Measurements from ENCODE around the gene PRSS22.
"Not testable (repeated sequence)": the region's sequence is repeated elsewhere in the genome, so short reads cannot be mapped to it uniquely, and the experiment has no call there.

The PRSS22 gene, protein sequence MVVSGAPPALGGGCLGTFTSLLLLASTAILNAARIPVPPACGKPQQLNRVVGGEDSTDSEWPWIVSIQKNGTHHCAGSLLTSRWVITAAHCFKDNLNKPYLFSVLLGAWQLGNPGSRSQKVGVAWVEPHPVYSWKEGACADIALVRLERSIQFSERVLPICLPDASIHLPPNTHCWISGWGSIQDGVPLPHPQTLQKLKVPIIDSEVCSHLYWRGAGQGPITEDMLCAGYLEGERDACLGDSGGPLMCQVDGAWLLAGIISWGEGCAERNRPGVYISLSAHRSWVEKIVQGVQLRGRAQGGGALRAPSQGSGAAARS

DNA sequence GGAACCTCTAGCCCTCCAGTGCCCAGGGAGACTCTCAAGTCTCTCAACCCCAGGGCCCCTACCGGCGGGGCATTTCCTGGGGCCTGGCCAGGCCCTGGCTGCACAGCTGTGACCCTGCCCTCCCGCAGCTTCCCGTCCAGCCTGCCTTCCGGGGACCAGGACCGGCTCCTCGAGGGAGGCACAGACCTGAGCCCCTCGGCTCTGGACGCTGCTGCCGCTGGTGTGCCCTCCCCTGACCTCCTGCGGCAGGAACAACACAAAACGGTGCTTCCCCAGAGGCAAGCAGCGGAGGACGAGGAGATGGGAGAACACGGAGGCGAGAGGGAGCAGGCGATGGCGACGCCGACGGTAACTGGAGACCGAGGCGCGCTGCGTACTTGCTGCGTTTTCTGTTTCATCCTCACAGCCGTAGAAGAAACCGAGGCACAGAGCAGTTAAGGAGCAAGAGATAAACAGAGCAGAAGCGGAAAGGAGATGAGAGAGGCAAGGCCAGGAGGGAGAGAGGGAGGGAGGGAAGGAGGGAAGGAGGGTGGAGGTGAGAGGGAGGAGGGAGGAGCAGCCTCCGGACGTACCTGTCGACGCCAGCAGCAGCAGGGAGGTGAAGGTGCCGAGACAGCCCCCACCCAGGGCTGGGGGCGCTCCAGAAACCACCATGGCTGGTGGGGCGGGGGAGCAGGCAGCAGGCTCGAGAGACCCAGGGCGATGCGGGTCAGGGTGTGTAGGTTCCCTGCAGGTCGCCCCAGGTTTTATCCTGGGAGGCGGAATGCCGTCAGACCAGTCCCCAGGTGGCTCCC, at the start of gene PRSS22:
PRSS22 (minus strand) TSS at position 720 of the 794 bp plus-strand sequence; CDS start at position 654, 66 bp downstream.
- DNase-seq (ENCODE audit: low spot score): no peak

DNA sequence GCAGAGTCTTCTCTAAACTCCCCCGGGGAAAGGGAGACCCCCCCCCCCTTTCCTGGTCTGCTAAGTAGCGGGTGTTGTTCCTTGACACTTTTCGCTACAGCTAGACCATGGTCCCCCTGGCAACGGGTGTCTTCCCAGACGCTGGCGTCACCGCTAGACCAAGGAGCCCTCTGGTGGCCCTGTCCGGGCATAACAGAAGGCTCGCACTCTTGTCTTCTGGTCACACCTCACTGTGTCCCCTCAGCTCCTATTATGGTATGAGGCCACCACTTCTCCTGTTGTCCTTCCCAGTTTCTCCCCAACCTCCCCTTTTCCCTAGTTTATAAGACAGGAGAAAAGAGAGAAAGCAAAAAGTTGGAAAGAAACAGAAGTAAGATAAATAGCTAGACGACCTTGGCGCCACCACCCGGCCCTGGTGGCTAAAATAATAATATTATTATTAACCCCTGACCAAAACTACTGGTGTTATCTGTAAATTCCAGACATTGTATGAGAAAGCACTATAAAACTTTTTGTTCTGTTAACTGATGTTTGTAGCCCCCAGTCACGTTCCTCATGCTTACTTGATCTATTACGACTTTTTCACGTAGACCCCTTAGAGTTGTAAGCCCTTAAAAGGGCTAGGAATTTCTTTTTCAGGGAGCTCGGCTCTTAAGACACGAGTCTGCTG, 49.2 kb upstream of the PRSS22 start:
- DNase-seq (ENCODE audit: low spot score): not testable (repeated sequence)

DNA sequence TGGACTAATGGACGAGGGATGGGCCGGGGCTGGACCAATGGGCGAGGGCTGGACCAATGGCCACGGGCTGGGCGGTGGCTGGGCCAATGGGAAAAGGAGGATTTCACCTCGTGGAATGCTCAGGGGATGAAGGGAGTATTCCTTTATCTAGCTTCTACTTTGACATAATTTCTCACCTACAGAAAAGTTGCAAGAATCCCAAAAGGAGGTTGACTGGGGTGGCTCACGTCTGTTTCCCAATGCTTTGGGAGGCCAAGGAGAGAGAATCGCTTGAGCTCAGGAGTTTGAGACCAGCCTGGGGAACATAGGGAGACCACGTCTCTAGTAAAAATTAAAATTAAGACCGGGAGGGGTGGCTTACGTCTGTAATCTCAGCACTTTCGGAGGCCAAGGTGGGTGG, 48.0 kb upstream of the PRSS22 start:
- DNase-seq (ENCODE audit: low spot score): no peak

DNA sequence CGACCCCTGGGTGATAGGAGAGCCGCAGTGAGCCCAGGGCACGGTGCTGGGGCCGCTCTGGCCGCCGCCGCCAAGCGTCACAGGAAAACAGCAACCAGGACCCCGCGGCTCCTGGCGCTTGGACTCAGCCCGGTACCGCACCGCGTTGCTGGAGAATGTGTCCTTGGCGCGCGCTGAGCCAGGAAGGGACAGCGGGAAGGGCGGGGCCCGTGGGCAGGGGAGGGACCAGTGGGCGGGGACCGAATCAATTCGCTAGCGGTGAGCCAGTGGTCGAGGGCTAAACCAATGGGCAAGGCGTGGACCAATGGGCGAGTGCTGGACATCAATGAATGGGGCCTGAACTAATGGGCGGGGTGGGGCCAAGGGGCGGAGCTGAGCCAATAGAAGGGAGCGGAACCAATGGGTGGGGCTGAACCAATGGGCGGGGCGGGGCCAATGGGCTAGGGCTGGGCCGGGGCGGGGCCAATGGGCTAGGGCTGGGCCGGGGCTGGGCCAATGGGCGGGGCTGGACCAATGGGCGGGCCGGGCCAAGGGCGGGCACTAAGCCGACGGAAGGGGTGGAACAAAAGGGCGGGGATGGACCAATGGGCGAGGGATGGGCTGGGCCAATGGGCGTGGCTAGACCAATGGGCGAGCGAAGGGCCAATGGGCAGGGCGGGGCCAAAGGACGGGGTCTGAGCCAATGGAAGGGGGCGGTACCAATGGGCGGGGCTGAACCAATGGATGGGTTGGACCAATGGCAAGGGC, 47.4 kb upstream of the PRSS22 start:
- DNase-seq (ENCODE audit: low spot score): peak; percentile 97

DNA sequence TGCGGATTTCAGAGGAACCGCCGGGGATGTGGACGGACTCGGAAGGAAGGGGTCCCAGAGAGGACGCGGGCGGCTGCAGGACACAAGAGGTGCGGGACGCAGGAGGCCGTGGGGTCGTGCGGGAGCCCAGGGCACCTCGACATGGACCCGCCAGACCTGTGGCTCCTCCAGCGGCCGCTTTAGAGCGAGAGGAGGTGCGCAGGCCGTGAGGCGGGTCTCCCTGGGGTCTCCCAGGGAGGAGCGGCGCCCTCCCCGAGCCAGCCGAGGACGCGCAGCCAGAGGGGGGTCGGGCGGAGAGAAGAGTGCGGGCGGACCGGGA, 46.9 kb upstream of the PRSS22 start:
- DNase-seq (ENCODE audit: low spot score): no peak

DNA sequence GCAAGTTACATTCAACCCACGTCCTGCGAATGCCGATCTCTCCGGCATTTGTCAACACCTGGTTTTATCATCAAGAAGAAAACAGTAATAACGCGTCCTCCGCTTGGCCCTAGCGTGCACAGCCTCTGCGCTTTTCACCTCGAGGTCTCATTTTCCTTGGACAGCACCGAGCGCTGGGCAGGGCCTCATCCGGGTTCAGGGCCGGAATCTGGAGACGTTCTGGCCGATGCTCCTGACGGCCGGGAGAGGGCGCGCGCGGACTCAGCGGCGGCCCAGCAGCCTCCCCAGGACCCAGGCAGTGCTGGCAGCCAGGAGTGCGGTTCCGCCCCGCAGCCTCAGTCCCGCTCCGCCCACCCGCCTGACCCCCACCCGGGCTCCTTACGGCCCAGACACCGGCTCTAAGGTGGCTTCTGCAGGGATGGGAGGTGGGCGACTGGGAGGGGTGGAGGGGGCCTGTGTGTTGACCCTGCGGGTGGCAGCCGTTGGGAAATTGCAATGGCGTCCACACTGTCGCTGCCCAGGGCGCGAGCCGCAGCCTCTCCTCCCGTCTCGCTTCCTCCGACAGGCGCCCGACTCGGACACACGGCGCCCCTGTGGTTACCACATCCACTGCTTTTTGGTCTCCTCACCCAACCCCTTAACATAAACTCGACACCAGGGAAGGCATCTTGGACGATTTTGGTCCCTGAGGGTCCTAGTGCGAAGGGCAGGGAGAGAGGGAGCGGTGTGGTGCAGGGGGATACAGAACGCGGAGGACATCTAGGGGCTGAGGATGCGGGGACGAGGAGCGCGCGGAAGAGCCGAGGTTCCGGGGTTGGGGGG, 46.3 kb upstream of the PRSS22 start:
- DNase-seq (ENCODE audit: low spot score): peak; percentile 86

DNA sequence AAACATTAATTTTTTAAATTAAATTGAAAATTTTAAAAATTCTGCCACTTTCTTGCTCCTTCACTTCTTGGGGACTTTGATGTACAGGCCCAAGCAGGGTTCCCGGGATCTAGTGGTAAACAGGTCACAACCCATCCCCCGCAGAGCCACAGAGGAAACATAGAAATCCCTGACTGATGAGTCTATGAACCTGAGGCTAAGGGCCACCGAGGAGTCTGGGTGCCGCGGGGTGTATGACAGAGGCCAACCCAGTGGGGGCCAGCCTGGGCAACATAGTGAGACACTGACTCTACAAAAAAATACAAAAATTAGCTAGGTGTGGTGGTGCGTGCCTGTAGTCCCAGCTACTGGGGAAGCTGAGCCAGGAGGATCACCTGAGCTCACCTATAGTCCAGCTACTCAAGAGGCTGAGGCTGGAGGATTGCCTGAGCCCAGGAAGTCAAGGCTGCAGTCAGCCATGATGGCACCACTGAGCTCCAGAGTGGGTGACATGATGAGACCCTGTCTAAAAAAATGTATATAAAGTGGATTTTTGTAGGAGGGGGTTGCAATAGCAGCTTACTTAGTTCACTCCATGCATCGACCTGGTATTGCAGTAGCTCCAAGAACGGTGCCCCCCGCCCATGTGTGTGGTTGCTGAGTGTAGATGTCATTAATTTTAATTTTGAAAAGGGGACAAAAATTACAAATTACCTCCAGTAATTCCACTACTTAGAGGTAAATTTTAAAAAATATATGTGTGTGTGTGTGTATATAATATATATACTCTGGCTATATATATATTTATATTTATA, 44.6 kb upstream of the PRSS22 start:
- no peak for DNase-seq (ENCODE audit: low spot score)

DNA sequence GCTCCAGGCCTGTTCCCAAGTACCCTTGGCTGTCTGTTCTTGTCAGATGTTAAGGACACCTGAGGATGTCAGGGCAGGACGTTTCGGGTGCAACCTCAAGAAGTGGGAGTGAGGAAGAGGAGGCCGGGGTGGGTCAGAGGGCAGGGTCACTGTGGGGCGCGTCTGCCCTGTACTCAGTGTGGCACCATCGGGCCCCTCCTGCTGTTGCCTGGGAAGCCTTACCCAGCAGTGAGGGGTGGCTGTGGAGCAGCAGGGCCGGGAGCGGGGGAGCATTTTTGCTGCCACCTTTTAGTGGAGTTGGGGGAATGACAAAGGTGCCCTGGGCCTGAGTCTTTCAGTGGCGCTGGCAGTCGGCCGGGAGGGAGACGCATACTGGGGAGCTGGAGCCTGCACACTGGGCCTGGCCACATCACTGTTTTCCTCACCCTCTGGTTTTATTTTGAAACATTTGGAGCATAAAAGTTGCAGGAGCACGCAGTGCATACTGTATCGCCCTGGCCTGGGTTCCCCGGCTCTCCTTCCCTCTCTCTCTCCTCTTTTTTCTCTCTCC, 42.6 kb upstream of the PRSS22 start:
- no peak for DNase-seq (ENCODE audit: low spot score)

DNA sequence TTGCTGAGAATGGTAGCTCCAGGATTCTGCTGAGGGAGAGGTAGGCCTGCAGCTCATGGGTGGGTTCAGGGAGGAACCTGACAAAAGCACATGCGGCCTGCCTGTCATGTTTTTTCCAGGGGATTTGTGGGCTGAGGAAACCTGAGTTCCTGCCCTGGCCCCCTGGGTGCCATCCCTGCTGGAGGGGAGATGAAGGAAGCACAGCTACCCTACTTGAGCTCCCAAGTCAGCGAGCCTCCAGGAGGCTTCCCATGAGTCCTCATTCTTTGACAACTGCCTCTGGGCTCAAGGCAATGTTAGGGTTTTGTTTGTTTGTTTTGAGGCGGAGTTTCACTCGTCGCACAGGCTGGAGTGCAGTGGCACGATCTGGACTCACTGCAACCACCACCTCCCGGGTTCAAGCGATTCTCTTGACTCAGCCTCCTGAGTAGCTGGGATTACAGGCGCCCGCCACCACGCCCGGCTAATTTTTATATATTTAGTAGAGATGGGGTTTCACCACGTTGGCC, 41.6 kb upstream of the PRSS22 start:
- no peak for DNase-seq (ENCODE audit: low spot score)

DNA sequence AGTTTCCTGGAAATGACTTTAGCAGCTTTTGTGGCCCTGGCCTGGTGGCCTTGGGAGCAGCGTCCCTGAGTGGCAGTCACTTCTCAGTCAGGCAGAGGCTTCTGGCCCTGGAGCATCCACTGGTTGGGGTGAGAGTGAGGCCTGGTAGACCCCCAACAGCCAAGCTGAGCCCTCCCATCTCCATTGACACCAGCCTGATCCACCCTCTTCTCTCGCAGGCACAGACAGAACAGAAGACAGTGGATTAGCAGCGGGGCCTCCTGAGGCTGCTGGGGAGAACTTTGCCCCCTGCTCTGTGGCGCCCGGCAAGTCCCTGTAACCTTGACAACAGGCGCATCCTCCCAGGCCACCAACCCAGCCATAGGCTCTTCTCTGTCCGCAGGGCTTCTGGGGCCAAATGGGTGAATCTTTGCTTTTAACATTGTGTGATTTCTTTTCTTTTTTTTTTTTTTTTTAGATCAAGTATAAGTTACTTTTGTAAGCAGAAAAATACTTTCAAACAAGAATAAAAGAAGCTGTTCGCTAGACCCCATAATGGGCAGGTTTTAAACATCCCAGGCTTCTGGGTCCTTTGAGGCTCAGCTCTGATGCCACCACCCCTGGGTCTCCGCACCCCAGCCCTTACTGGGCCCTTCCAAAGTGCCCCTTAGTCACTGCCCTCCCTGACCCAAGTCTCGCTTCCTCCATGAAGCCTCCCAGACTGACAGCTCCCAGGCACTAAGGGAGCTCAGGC, 41.0 kb upstream of the PRSS22 start:
- no peak for DNase-seq (ENCODE audit: low spot score)

DNA sequence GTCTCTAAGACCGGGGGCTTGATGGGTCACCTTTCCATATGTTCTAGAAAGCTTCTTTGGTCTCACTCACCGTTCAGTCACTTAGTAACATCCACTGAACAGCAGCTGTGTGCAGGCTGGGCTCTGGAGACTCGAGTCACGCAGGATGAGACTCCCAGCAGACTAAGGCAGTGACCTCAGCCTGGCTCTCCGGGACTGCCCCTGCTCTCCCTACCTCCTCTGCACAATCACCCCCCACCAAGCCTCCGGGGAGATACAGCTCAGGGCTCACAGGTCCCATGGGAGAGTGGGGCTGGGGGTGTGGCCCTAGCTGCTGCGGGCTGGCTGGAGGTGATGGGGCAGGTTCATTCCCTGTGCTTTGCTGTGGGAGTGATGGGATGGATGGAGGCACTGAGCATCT, 39.1 kb upstream of the PRSS22 start:
- DNase-seq (ENCODE audit: low spot score): no peak

DNA sequence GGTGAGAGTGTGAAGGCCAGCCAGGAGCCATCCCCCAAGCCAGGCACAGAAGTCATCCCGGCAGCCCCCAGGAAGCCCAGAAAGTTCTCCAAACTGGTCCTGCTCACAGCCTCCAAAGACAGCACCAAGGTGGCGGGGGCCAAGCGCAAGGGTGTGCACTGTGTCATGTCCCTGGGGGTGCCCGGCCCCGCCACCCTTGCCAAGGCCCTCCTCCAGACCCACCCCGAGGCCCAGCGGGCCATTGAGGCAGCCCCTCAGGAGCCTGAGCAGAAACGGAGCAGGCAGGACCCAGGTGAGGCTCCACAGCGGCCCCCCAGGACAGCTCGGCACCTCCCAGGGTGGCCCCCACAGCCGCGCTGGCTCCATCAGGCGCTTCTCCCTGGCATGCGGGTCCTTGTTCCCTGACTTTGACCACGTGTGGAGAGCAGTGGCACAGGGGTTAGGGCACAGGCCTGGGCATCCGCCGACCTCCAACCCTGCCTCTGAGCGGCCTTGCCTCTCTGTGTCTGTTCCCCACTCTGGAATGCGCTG, 38.6 kb upstream of the PRSS22 start:
- DNase-seq (ENCODE audit: low spot score): no peak

DNA sequence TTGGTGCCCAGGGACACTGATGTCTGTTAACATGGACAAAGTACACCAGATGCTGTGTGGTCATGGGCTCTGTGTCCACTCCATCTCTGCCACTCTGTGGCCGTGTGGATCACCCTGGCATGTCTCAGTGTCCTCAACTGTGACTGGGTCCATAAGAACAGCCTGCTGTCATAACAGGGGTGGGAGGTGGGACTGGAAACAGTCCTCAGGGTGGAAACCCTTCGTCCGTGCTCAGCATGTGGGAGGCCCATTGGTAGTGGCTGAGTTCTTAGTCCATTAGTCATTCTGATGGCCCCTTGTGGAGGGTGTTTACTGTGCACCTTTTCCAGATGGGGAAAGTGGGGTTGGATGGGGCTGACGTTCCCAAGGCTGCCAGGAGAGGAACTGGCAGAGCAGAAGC, 37.8 kb upstream of the PRSS22 start:
- no peak for DNase-seq (ENCODE audit: low spot score)

DNA sequence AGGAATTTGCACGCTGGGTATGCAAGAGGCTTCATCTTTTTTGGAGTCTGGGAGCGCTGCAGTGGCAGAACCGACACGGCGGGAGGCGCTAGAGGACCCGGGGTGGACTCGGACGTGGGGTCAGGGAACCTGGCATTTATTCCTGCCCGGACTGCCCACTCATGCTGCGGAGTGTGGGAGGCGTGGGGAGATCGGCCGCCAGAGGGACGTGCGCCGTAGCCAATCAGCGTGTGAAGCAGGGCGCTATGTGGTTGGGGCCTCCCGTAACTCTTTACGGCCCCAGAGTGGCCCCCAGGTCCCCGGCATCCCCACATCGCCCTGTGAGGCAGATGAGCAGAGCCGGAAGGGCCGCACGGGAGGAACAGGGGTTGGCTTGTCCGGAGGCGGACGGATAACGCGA, 36.3 kb upstream of the PRSS22 start:
- no peak for DNase-seq (ENCODE audit: low spot score)

DNA sequence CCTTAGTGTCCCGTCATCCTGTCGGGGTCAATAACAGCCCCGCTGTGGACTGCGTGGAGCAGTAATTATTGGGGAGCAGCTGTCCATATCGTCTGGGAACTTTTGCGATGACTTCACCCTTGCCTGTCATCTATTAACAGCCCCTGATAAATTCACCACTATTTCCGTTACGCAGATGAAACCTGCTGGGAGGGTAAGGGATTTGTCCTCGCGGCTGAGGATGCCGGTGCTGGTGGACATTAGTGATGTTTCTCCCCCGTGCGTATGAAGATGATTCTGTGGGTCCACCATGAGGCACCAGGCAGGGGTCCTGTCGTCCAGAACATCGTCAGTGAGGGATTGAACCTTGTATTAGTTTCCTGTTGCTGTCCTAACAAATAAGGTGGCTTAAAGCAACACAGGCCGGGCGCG, 26.1 kb upstream of the PRSS22 start:
- no peak for DNase-seq (ENCODE audit: low spot score)

DNA sequence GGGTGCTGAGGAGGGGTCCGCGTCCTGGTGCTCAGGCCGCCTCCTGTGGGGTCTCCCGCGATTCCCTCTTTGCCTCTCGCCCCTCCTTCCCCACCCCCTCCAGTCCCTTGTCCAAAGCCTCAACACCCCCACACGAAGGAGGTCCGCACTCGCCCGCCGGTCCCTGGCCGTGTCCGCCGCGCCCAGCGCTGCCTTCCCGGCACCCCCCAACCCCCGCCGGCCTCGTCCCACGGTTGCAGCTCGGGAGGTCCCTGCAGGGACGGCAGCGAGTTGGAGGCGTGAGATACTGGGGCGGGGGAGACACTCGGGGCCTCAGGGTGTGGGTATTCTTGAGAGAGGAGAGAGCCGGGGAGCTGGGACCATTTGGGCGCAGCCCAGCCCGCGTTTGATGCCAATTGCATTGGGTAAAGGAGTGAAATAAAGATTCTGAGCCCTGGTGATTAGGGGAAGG, 25.5 kb upstream of the PRSS22 start:
- DNase-seq (ENCODE audit: low spot score): peak; percentile 29

DNA sequence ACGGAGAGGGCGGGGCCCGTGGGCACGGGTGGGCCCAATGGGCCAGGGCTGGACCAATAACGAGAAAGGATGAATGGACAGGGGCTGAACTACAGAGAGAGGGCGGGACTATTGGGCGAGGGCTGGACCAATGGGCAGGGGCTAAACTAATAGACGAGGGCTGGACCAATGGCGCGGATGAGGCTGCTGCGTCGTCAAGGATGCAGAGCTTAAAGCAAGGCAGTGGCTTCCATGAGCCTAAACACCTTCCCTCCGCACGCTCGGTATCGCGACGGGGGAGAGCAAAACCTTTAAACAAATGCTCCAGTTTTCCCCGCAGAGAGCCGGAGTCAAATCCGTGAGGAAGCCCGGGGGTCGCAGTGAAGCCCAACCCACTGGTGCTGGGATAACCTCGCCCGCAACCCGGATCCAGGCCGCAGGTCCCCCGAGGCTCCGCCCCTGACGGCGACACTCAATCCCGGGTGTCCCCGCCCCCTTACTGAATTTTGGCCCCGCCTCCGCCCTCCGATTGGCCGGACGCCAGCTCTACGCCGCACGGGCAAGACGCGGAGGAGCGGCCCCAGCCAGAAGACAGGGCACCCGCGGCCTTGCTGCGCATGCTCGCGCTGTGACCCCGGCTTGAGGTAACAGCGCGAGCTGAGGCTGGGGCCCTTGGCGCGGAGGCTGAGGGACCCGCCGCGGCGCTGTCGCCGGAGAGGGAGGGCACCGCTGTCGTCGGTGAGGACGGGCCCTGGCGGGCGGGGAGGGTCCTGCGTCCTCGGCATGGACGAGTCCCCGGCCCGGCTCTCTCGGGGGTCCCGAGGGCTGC, 24.9 kb upstream of the PRSS22 start, which contains the start of gene FLYWCH2:
FLYWCH2 (plus strand) TSS at position 566 of the 808 bp plus-strand sequence. CDS start 13,235 bp downstream, outside the sequence.
- peak; percentile 97 for DNase-seq (ENCODE audit: low spot score)
